HG03060 (cell line): ENCODE measurements around the gene EDIL3.
"Not testable (repeated sequence)": the region's sequence is repeated elsewhere in the genome, so short reads cannot be mapped to it uniquely, and the experiment has no call there.

ENCODE experiments used
- ATAC-seq: cut with Tn5 transposase; IDR thresholded peaks from one replicate; pipeline ENCODE4 v1.9.1; 2021; ENCODE audit warnings: low read depth, moderate number of reproducible peaks; ENCODE audit not compliant: unreplicated experiment

Gene EDIL3

DNA sequence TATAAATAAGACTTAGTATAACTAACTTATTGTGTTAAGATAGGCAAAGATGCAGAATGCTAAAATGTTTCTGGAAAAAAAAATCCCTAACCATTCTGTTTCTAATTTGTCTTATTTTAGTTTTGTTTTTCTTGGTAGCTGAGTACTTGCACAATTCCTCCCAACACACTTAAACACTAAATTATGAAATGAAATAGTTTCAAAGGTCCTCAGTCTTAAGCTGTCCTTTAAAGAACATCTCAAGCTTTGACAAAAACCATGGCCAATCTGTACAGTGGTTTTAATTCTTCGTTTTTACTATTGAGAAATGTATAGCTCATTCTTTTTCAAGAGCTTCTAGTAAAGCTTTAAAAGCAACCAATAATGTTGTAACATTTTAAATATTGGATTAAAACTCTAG, 171.5 kb downstream of the EDIL3 start:
- no peak for ATAC-seq

DNA sequence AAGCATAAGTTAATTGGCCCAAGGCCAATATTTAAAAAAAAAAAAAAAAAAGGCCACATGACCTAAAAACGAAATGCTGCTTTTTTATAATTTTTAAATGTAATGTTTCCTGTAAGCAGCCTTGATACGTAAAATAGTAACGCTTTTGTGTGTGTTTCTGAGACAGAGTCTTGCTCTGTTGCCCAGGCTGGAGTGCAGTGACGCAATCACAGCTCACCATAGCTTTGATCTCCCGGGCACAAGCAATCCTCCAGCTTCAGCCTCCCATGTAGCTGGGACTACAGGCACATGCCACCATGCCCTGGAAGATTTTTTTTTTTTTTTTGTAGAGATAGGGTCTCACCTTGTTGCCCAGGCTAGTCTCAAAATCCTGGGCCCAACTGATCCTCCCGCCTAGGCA, 179.9 kb downstream of the EDIL3 start:
- no peak for ATAC-seq

DNA sequence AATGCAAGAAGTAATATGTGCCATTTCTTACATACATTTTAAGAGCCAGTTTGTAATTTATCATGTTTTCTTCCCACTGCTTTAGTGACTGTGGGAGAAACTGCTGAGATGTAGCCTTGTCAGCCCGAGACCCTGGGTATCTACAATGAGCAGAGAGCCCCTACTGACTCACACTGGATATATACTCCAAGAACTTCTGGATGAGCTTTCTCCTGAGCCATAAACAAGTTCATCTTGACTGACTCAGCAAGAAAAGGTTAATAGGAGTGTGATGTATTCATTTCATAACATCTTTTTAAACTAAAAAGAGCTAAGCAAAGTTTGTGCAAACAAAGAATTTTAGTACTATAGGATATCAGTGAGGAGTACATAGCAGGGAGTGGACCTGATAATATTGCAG, 182.5 kb downstream of the EDIL3 start:
- no peak for ATAC-seq

DNA sequence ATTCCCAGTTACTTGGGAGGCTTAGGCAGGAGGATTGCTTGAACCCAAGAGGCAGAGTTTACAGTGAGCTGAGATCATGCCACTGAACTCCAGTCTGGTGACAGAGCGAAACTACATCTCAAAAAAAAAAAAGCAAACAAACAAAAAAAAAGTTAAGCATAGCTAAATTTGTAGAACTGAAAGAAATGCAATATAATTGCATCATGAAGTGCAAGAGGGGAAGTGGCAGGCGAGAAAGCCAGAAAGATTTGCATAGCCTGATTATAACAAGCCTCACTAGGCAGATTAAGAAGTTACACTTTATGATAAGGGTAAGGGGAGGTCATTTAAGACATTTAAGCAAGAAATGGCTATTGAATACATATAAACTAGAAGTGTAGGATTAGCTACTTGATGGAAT, 187.1 kb downstream of the EDIL3 start:
- no peak for ATAC-seq

DNA sequence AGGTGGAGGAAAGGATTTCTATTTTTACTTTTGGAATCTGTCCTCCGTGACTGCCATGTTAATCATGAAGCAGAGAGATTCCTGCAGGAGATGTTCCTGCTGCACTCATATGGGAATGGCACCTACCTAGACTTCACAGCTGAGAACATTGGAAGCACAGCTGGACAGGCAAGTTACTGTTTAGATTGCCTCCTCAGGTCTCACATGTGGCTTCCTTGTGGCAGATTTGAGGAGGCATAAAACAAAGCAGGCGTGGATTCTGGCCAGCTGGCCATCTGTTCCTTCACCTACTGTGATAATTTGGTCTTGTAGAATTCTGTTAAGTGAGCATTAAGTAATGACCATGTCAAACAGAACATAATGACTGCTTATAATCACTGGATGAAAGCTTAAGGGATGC, 193.4 kb downstream of the EDIL3 start:
- no peak for ATAC-seq

DNA sequence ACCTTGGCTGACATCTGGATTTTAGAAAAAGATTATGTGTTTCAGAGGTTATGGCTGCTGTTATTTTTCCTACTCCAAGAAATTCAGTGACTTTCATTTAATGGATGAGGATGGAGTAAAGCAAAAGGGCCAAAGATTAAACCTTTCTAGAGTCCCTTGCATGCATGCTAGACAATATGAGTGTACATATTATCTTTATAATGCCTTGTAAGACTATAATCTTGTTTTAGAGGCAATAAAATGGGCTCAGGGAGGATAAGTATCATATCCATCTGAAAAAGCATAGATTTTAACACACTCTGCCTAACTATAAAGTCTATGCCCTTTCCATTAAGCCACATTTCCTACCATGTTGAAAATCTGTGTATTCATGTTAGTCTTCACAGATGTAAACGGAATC, 199.8 kb downstream of the EDIL3 start:
- no peak for ATAC-seq

DNA sequence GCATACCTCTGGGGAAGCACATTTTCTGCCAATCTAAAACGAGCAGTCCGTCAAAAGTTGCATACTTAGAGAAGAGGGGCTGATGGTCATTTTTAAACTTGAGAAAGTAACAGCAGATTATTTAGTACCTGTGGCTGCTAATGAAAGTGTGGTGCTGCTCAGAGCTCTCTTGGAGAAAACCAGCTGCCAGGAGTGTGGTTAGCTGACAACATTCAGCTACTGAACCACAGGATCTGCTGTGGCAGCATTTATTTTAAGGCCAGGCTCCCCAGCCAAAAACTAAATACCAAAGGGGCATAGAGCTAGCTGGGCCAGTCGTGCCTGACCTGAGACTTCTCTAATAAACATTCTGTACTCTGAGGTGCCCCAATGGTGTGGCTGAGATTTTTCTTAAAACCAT, 203.6 kb downstream of the EDIL3 start:
- ATAC-seq = no peak

DNA sequence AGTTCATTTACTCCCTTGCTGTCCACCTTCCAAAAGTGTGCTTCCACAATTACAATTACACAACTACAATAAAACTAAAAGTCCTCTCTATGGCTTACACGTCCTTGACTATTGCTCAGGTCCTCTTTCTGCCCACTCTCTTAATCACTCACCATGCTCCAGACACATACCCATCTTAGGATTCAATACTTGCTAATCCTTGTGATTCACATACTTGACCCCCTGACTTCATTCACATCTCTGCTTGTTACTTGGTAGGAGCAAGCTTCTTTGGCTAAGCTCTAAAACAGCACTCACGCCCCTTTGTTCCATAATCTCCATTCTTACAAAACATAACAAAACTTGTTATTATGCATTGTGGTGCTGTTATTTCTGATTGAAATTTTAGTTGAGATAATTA, 215.8 kb downstream of the EDIL3 start:
- ATAC-seq = no peak

DNA sequence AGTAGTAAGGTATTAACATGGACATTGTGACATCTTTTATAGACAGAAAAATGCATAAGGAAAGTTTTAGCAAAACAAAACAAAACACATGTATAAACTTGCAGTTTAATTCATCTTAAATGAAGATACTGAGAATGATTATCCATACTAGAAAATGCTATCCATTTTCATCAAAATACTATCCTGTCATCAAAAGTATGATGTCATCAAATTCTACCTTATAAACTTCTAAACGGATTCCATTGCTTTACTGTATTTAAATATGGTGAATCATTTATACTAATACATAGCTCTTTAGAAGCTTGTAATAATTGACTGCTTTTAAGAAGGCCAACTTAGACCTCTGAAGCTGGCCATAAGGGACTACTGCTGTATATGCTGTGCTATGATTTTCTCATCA, 221.0 kb downstream of the EDIL3 start:
- no peak for ATAC-seq

DNA sequence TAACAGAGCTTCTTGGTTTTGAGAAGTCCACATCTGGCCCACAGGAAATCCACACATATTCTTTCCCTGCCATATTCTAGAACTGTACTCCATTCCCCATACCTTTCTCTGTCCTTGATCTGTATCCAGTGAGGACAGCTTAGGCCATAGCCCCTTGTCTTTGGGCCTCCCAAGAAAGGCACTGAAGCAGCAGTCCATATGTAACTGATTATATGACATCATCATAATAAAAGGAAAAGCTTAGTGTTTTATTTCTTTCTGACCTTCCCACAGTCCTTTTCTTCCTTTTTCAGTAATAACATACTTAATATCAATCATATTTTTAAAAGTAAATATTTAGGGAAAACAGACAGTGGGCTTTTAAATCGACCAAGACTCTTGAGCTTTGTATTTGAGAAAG, 222.0 kb downstream of the EDIL3 start:
- no peak for ATAC-seq

DNA sequence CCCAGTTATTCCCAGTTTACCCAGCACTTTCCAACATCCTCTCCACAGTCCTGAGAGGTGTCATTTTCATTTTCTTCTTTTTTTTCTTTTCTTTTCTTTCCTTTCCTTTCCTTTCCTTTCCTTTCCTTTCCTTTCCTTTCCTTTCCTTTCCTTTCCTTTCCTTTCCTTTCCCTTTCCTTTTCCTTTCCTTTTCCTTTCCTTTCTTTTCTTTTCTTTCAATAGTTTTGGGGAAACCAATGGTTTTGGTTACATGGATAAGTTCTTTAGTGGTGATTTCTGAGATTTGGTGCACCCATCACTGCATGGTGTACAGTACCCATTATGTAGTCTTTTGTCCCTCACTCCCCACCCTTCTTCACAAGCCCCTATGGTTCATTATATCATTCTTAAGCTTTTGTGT, 224.0 kb downstream of the EDIL3 start:
- not testable (repeated sequence) for ATAC-seq

DNA sequence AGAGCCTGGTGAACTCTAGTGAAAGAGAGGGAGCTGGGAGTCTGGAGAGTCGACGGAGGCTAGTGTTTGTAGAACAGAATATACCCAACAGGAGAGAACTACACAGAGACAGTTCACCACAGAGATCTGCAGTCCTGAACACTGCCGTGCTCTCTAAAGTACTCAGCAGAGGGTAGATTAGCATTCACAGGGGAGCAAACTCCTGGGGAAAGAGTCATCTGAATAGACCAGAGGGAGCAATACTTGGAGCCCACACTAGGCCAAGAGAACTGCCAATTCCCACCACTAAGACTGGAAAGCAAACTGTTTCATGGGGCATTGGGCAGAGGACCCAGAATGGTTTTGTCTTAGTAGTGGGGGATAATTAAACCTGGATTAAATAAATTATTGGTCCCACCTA, 235.6 kb downstream of the EDIL3 start:
- ATAC-seq = no peak

DNA sequence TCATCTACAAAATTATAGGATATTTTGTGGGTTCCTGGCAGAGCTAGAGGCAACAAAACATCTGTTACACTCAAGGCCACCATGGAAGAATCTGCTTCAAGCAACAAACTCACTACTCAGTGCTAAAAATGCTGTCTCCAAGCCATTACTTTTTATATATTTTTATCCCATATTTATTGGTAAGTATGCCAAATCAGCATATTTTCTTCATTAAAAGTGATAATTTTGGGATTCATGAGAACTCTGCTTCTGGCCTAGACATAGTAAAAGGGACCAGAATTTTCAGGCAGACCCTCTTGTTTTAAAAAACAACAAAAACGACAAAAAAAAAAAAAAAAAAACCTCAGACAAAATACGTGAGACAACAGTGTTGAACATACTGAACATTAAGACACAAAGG, 236.0 kb downstream of the EDIL3 start:
- no peak for ATAC-seq

DNA sequence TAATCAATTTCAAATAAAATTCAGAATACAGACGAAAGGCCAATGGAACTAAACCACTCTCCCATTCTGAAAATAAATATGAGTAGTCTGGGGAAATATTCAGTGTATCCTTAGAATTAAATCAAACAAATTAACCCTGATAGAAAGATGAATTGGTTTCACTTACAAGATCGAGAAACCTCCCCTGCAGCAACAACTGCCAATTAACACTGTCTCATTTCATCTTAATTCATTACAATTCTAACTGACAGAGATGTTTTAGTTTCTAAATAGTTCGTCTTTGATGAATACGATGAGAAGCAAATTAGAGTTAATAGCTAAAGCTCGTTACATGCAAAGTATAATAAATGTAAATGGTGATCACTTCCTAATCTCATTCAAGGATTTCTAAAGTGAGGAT, 247.1 kb downstream of the EDIL3 start:
- ATAC-seq = no peak

DNA sequence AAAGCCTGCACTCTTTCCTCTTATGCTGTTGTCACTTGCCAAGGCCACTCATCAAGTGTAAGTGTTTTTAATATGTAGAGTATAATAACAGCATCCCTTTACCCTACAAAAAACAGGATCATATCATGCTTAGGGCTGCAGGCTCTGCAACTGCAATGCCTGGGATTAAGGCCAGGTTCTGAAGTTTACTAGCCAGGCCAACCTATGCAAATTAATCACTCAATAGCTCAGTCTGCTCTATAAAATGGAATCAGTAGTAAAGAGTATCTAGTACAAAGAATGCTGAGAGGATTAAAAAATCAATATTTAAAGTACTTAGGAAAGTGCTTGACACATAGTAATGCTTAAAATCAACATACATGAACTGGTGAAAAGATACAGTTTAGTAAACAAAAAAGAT, 253.3 kb downstream of the EDIL3 start:
- no peak for ATAC-seq

DNA sequence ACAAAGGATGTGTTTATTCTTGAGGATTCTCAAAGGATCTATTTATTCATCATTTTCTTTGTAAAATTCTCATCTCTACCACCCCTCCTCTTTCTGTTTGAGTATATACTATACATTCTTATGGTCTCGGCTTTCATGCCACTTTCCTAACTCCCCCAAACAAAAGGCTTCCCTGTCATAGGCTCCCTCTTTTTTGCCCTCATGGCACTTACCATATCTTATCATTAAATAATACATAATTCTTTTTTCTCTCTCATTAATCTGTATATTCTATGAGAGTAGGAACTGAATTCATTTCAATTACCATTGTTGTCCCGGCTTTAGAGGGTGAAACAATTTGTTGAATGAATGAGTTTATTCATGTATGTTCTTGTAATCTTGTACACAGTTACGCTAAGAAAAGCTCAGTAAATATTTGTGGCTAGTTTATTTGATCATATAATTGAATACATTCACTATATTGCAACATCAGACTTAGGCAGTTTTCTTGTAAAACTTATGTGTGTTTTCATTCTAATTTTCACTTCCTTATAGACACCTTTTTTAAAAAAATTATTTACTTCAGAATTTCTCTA, 254.6 kb downstream of the EDIL3 start:
- no peak for ATAC-seq

DNA sequence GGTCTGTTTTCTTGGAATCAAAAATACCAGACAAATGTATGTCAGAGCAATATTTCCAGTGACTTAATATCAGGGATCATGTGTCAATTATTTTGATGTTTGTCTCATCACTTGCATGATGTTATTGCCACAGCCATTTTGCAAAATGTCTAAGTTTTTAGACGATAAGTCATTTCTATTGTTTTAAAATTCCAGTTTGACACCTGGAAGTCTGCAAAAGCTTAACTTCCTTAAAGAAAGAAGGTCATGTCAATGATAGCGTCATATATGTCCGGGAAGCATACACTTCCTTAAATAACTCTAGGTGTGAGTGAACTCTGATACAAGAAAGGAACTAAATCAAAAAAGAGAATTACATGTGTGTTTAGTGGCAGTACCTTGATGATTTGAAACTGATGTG, 259.5 kb downstream of the EDIL3 start:
- ATAC-seq = no peak

DNA sequence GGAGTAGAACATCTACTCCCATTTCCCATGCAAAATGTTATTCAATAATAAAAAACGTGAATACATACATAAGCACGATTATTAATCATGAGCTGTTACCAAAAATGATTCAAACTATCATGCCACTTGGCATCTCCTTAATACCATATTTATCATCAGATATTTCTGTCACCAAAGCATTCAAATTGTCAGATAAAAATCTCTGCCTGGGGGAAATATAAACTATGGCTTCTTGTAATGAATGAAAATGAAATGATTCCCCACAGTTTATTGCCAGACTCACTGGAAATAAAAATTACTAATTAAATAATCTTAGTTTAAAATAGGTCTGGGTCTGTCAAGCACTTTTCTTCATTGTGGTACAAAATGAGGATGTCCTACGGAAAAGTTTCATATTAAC, 265.4 kb downstream of the EDIL3 start:
- ATAC-seq = no peak

DNA sequence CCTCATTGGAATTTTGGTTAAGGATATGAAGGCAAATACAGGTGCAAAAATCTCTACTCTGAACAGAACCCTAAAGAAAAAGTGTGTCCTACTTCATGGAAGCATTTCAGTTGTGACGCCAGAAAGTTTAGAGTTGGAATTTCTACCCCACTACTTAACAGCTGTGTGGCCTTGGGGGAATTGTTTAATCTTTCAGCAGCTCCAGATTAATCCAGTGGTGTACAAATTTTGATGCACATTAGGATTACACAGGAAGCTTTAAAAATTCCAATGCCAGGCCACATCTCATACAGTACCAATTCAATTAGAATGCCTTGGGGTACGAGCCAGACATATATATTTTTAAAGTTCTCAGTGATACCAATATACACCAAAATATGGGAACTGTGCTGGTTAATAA, 266.1 kb downstream of the EDIL3 start:
- no peak for ATAC-seq

DNA sequence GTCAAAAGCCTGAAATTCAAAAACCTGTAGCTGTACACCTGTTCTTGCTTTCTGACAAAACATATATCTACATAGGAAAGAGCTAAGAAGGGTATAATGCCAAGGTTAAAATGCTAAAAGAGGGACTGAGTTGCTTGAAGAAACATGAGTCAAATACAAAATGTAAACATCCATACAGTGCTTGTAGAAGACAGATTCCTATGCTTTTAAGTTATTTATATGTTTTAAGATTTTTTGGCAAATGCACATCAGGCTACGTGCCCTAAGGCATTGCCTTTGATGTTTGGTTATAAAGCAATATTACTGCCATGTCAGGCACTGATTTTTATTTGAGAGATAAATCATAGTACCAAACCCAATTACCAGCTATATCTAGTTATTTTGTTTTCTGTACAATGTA, 269.0 kb downstream of the EDIL3 start:
- no peak for ATAC-seq

DNA sequence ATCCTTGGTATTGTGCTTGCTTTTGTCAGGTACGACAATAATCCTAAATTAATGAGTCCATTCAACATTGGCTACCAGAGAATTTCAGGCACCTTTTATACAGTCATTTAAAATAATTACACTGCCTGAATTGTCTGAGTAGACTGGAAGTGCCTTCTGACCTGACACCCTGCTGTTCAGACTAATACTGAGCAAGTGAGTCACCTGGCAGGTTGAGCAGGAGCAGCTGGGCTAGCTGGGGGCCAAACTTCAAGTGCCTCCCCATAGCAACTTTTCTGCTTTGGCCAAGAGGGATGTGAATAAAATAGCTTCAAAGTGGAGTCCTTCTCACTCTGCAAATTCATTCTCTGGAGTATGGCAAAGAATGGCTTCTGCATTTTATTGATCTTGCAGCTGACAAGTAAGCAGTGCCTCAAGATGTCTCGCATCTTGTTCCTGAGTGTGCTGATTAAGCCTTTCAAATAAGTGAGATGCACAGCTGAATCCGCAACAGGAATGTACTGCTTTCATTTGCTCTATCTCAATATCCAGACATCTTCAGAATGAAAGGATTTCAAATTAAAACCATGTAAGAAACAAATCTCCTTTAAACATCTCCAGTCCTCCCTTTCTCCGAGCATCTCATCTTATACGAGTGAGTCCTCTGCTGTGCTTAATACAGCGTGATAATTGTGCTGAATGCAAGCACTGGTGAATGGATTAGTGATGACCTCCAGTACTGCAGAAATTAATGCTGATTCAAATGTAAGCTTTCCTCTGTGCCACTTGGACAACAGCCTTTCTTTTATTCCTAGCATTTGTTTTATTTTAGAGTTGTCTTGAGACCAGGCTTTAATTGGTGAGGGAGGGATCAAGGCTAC, 271.2 kb downstream of the EDIL3 start:
- no peak for ATAC-seq

DNA sequence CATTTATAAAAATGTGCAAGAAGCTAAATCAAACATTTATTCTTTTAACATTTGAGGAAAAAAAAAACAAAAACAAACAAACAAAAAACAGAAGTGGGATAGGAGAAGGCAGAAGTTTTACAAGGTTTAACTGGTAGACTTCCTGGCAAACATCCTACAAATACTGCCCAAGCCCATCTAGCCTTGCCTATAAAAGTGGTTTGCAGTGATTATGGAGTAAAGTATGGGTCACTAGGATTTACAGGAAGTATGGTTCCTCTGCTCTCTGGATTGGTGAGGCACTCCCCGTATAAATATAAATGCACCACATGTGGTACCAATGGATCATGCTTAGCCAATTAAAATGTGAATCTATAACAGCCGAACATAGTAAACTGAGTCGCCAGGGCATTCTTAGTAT, 291.9 kb downstream of the EDIL3 start:
- ATAC-seq = no peak
